HG02885 (cell line): ENCODE measurements around the gene BRD3.

ENCODE experiments used
- ATAC-seq: cut with Tn5 transposase; IDR thresholded peaks from one replicate; pipeline ENCODE4 v1.9.1; 2021; ENCODE audit warnings: mild to moderate bottlenecking; ENCODE audit not compliant: unreplicated experiment, poor library complexity

Gene BRD3

GRCh38 chr9:134055981-134056461 is 11.8 kb downstream of the BRD3 start:
- no peak for ATAC-seq

- ATAC-seq, result no peak
These were observed 12.7 kb downstream of the BRD3 start for GRCh38 chr9:134054891-134055811.

GRCh38 chr9:134053941-134054761 is 13.7 kb downstream of the BRD3 start:
- ATAC-seq, result no peak

DNA sequence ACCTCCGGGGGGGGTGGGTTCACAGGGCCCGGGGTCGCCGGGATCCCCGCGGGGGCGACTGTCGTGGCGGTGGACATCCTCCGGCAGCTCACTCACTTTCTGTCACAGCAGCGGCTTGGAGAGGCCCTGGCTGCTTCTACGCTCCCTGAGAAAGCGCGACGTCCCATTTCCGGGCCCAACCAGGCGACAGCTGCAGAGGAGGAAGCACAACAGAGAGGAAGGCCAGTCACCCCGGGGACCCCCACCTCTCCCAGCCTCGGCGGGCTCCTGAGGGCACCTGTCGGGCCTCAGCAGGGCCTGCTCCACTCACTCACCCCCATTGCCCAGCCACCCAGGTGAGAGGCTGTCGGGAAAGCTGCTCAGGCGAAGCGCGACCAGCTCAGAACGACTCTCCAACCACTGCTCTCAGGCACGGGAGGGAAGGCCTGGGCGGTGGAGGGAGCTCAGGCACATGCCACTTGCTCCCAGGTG is 14.4 kb downstream of the BRD3 start:
- no peak for ATAC-seq

GRCh38 chr9:134052941-134053340 is 14.9 kb downstream of the BRD3 start:
- no peak for ATAC-seq

- no peak for ATAC-seq
These were observed 15.3 kb downstream of the BRD3 start for GRCh38 chr9:134052491-134052890.

- no peak for ATAC-seq
These were observed 16.5 kb downstream of the BRD3 start for GRCh38 chr9:134051319-134051718.

DNA sequence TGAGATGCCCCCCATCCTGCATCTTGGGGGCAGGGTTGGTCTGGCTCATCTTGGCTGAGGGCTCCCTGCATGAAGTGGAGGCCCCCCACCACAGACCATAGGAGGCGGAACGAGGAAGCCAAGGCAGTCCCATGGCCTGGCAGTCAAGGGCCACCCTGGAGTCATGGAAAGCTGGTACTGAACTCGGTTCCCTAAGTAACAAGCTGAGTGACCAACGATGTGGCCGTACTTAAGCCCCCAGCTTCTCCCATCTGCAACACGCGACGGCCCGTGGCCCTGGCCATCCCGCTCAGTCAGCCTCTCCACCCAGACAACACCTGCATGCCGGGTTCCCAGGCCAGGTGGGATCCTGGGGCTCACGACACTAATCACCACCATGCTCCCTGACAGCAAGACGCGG is 17.1 kb downstream of the BRD3 start:
- no peak for ATAC-seq

DNA sequence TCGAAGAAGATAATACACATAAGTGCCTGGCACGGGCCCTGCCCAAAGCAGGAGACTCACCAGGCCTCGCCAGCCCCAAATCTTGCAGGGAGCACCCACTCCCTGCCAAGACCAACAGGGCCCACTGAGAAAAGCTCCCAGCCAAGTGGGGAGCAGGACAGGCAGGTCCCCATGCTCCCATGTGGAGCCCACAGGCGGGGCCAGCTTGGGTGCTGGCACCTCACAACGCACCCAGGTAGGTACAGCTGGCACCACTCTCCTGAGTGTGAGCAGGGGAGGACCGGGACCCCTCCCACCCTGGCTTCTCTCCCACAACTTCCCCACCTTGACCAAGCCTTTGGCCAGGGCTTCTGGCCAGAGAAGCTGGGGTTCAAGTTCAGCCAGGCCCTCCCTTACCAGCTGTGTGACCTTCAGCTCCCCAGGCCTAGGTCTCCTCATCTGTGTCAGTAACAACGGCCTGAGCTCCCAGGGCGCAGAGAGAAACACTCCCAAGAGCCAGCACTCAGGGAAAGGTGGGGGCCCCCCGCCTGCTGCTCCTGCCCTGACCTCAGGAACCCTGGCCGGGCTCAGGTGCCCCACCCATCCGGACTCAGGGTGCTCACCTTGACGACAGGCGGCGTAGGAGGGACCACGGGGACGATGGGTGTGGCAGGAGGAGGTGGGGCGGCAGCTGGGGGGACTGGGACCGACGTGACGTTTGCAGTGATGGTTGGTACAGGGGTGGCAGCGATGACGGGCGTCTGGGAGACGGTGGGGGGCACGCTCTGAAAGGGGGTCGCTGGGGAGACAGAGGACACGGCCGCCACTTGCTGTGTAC is 17.8 kb downstream of the BRD3 start:
- no peak for ATAC-seq

GRCh38 chr9:134049236-134049635 is 18.6 kb downstream of the BRD3 start:
- no peak for ATAC-seq

- ATAC-seq, result no peak
These were observed 19.3 kb downstream of the BRD3 start for GRCh38 chr9:134048582-134048968.

- ATAC-seq, result no peak
These were observed 19.8 kb downstream of the BRD3 start for GRCh38 chr9:134047868-134048581.

GRCh38 chr9:134046894-134047681 is 20.7 kb downstream of the BRD3 start:
- no peak for ATAC-seq

GRCh38 chr9:134045841-134046544 is 21.8 kb downstream of the BRD3 start:
- no peak for ATAC-seq

- ATAC-seq, result no peak
These were observed 22.9 kb downstream of the BRD3 start for GRCh38 chr9:134044944-134045343.

DNA sequence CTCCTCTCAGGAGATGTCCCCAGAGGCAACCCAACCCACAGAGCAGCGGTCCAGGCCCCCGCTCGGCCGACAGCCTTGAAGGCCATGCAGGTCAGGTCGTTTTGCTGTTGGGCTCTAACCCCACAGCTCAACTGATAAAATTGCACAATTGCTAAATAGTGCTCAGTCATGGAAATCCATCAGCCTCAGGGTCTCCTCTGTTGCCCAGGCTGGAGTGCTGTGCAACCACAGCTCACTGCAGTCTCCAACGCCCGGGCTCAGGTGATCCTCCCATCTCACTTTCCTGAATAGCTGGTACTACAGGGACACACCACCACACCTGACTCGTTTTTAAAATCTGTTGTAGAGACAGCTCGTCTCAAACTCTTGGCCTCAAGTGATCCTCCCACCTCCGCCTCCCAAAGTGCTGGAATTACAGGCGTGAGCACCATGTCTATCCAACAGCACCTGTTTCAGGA is 24.3 kb downstream of the BRD3 start:
- ATAC-seq, result no peak

DNA sequence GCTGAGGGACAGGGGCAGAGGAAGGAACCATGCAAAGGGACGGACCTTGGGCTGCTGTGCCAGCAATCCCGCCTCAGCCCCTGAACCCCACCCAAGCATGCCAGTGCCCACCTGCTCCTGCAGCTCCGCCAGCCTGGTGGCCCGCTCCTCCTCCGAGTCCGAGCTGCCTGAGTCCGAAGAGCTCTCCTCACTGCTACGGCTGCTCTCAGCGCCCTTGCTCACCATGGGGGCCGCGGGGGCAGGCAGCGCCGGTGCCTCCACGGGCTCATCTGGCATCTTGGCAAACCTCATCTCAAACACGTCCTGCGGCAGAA is 26.2 kb downstream of the BRD3 start:
- ATAC-seq, result no peak
